Amniotic stem cell (primary cell): ENCODE results near the gene FRS3.

Experiments used
- DNase-seq: peaks from one replicate; lab custom pipeline; 2025; lab: John Stamatoyannopoulos, UW

Gene FRS3

GRCh38 chr6:41741625-41742490, 37.8 kb downstream of the FRS3 start:
- no peak for DNase-seq

- no peak for DNase-seq
Measured at GRCh38 chr6:41740366-41741162, 39.1 kb downstream of the FRS3 start.

- no peak for DNase-seq
Measured at GRCh38 chr6:41739041-41739440, 40.7 kb downstream of the FRS3 start.

- no peak for DNase-seq
Measured at GRCh38 chr6:41737591-41738130, 42.0 kb downstream of the FRS3 start.

GRCh38 chr6:41736800-41737555, 42.7 kb downstream of the FRS3 start:
- DNase-seq, result no peak

GRCh38 chr6:41736186-41736733, 43.4 kb downstream of the FRS3 start:
- DNase-seq, result no peak

GRCh38 chr6:41735427-41736185, 44.1 kb downstream of the FRS3 start, which contains the start of gene TFEB:
TFEB (minus strand) TSS chr6:41735608; CDS start chr6:41691213, 44,395 bp downstream.
- DNase-seq, result peak; percentile 79

GRCh38 chr6:41734666-41735426, 44.9 kb downstream of the FRS3 start:
- peak; percentile 31 for DNase-seq

- peak; percentile 31 for DNase-seq
Measured at GRCh38 chr6:41733707-41734665, 45.7 kb downstream of the FRS3 start.

- DNase-seq, result no peak
Measured at GRCh38 chr6:41733360-41733706, 46.4 kb downstream of the FRS3 start.

GRCh38 chr6:41732591-41733359, 46.9 kb downstream of the FRS3 start:
- DNase-seq, result no peak

GRCh38 chr6:41732149-41732548, 47.6 kb downstream of the FRS3 start:
- no peak for DNase-seq

- DNase-seq, result no peak
Measured at GRCh38 chr6:41731561-41732086, 48.1 kb downstream of the FRS3 start.

- no peak for DNase-seq
Measured at GRCh38 chr6:41730531-41731436, 48.9 kb downstream of the FRS3 start.

- no peak for DNase-seq
Measured at GRCh38 chr6:41729624-41730023, 50.1 kb downstream of the FRS3 start.

GRCh38 chr6:41728954-41729353, 50.7 kb downstream of the FRS3 start:
- DNase-seq, result no peak
